Stimulated activated CD8-positive, alpha-beta memory T cell treated with anti-CD3 and anti-CD28 coated beads, Interleukin-7, amount 100 ng/mL, for 4 hours (primary cell): ENCODE measurements around the gene BORCS5.
"Not testable (repeated sequence)": the region's sequence is repeated elsewhere in the genome, so short reads cannot be mapped to it uniquely, and the experiment has no call there.

Experiments used
- DNase-seq, 2 donors: peaks; one replicate each; pipeline ENCODE4 v3.0.0-alpha.2; 2020; ENCODE audit warnings: low read depth in 2 of 2

BORCS5 gene

DNA sequence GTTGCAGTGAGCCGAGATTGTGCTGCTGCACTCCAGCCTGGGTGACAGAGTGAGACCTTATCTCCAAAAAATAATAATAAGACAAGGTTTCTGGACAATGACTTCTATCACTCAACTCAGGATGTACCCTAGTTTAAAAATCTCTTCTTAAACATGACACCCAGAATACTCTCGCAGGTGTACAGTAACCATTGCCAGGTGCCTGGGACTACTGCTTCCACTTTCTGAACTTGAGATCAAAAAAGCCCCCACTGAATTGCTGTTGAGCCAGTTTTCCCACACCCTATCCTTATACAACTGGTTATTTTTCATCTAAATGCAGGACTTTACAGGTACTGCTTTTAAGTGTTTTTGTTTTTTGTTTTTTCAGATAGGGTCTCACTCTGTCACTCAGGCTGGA, 36.3 kb downstream of the BORCS5 start:
- no peak for DNase-seq

DNA sequence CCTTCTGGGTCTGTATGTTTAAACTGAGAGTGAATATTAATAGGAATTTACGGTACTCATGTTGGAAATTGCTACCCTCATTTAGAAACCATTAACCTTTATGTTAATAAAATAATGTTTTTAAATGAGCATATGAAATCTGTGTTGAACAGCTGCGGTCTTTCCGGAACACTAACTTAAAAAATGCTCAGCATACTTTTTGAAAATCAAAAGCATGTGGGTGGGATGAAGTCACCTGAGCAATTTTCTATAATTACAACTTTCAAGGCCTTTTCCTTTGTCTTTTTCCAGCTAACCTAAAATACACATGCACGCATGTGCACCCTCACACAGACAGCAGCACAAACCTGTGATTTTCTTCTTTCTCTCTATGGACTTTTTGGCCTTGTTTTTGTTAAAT, 39.8 kb downstream of the BORCS5 start:
- DNase-seq, result no peak

- no peak for DNase-seq
Measured at GRCh38 chr12:12397184-12397583, 40.3 kb downstream of the BORCS5 start.

- no peak for DNase-seq
Measured at GRCh38 chr12:12398026-12398859, 41.4 kb downstream of the BORCS5 start.

- DNase-seq, result no peak
Measured at GRCh38 chr12:12399161-12399560, 42.3 kb downstream of the BORCS5 start.

DNA sequence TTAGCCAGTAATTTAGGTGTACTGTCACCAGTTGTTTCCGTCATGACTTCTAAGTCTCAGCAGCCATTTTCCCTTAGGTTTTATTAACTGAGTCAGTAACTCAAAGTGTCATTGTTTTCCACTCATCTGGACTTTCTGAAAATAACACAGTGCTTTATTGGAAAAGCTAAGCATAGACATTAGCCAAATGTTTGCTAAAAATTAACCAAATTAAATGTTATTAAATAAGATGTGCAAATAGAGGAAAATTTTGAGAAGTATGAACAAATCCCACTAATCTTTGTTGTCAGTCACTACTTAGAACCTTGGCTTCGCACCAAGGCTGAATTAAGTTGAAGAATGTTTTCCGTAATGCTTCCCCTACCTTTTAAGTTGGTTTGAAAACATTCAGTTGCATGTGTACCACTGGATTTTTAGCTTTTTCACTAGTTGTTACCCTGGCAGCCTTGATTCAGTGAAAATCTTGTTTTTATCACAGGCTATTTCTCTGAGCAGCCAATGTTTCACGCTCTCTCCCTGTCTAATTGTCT, 43.0 kb downstream of the BORCS5 start:
- no peak for DNase-seq

DNA sequence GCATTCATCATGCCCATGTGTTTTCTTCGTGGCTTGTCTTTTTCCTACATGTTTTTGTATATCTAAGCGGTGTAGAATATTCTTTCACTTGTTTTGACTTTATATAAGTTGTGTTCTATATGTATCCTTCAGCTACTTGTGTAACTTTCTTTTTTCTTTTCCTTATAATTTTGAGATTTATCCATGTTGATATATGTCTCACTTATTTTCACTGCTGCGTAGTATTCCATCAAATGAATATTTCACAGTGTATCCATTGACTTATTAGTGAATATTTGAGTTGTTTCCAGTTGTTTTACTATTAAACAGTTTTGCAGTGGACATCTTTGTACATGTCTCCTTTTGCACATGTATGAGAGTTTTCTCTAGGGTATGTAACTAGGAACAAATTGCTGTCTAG, 43.9 kb downstream of the BORCS5 start:
- DNase-seq, result no peak

- no peak for DNase-seq
Measured at GRCh38 chr12:12403264-12404248, 46.7 kb downstream of the BORCS5 start.

DNA sequence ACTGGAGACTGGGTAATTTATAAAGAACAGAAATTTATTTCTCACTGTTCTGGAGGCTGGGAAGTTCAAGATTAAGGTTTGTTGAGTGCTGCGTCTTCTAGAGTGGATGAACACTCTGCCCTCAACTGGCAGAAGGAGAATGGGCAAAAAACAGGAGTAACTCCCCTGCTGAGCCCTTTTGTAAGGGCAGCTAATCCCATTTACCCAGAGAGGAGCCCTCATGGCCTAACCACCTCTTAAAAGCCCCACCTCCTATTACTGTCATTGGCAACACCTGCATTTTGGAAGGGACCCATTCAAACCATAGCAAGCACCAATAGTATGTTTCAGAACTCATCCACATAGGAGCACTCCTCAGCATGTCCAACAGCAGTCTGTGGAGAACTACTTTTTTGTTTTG, 47.4 kb downstream of the BORCS5 start:
- no peak for DNase-seq

- DNase-seq, result no peak
Measured at GRCh38 chr12:12405882-12406281, 49.0 kb downstream of the BORCS5 start.

GRCh38 chr12:12406762-12407161, 49.9 kb downstream of the BORCS5 start:
- DNase-seq, result no peak

DNA sequence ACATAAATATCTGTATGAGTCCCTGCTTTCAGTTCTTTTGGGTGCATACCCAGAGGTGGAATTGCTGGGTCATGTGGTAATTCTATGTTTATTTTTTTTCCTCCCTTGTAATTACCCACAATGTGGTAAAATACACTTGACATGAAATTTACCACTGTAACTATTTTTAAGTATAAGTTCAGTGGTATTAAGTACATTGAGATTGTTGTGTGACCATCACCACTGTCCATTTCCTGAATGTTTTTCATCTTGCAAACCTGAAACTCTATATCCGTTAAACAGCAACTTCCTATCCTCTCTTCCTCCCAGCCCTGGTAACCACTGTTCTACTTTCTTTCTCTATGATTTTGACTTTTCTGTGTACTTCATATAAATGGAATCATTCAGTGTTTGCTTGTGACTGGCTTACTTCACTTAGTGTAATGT, 51.4 kb downstream of the BORCS5 start:
- DNase-seq, result no peak

DNA sequence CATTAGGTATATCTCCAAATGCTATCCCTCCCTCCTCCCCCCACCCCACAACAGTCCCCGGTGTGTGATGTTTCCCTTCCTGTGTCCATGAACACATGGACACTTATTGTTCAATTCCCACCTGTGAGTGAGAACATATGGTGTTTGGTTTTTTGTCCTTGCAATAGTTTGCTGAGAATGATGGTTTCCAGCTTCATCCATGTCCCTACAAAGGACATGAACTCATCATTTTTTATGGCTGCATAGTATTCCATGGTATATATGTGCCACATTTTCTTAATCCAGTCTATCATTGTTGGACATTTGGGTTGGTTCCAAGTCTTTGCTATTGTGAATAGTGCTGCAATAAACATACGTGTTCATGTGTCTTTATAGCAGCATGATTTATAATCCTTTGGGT, 52.5 kb downstream of the BORCS5 start:
- DNase-seq, result not testable (repeated sequence)

GRCh38 chr12:12415886-12416285, 59.0 kb downstream of the BORCS5 start:
- DNase-seq, result no peak

- not testable (repeated sequence) for DNase-seq
Measured at GRCh38 chr12:12419165-12419564, 62.3 kb downstream of the BORCS5 start.

DNA sequence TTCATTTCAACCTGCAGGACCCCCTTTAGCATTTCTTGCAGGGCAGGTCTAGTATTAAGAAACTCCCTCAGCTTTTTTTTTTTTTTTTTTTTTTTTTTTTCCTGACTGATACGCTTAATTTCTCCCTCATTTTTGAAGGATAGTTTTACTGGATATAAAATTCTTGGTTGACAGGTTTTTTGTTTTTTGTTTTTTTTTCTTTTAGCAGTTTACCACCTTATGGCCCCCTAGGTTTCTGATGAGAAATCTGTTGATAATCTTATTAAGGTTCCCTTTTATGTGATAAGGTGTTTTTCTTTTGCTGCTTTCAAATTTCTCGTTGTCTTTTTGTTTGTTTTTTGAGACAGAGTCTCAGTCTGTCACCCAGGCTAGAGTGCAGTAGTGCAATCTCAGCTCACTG, 66.5 kb downstream of the BORCS5 start:
- DNase-seq, result no peak

GRCh38 chr12:12425001-12425400, 68.1 kb downstream of the BORCS5 start:
- DNase-seq, result no peak

DNA sequence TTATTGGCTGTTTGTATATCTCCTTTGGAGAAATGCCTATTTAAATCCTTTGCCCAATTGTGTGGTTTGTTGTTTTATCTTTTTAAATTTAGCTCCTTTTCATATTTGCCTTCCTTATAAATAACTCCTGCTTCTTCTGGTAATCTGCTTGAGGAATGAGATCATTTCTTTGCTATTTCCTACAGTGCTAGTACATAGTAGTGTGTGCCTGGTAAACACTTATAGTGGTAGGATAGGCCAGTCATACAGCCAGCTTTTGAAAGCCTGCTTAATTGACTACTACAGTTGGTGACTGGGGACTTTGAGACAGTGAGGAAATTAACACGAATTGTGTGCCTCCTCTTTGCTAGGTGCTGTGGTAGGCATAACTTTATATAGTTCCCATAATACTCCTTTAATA, 68.7 kb downstream of the BORCS5 start:
- DNase-seq, result no peak

- DNase-seq, result no peak
Measured at GRCh38 chr12:12427568-12427967, 70.7 kb downstream of the BORCS5 start.

GRCh38 chr12:12428047-12428446, 71.2 kb downstream of the BORCS5 start:
- DNase-seq, result no peak

DNA sequence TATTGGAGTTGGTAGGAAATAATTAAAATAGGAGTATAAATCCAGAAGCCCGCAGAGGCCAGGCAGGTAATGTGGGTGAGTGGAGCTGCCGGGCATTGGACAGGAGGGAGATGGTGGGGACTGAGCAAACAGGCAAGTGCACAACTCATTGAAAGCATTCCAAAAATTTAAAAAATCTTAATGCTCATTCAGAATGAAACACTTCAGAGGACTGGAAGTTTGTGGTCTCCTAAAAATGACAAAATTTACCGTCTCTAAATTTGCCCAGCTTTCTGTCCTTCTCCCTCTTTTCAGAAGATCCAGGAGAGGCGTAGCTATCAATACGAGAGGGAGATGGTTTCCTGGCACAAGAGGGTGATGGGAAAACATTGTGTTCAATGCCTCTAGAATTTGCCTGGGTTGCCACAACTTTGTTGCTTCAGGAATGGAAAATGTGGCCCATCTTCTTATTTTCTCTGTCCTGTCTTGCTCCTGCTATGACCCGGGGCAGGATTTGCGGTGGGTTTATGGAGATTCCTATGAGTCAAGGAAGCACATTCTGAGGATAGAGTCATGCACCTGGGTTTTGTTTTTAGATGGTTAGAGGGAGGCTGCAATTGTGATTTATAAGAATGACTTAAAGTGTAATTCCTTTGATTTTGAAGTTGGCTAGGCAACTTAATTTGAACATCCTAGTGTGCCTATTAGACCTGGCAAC, 72.2 kb downstream of the BORCS5 start:
- no peak for DNase-seq

DNA sequence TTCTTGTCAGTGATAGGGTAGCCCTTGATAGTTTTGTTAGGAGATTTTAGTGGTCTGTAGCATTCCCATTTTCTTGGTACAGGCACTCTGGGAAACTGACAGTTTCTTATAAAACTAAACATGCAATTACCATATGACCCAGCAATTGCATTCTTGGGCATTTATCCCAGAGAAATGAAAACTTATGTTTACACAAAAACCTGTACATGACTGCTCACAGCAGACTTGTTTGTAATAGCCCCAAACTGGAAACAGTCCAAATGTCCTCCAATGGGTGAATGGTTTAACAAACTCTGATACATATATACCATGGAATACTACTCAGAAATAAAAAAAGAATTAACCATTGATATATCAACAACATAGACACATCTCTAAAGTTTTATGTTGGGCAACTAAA, 75.5 kb downstream of the BORCS5 start:
- DNase-seq, result no peak
